PFSK-1 (cell line): ENCODE measurements around the gene OR6S1.

Experiments used
- FOXP2 ChIP-seq: optimal IDR thresholded peaks from 2 replicates; pipeline ENCODE3; 2011; ENCODE audit warnings: borderline replicate concordance, control low read depth, inconsistent platforms; ENCODE audit not compliant: insufficient read depth; ENCODE audit errors: extremely low read length, extremely low read depth
- POLR2AphosphoS5 ChIP-seq: IDR thresholded peaks from 2 replicates; pipeline ENCODE4 v1.6.1; 2012; ENCODE audit warnings: low read depth, mild to moderate bottlenecking, control low read depth, low read length, moderate library complexity
- SIN3A ChIP-seq: IDR thresholded peaks from 2 replicates; pipeline ENCODE4 v1.6.1; 2012; ENCODE audit warnings: mild to moderate bottlenecking, low read length, moderate library complexity, borderline replicate concordance; ENCODE audit not compliant: insufficient read depth
- TAF1 ChIP-seq: IDR thresholded peaks from 2 replicates; pipeline ENCODE4 v1.6.1; 2012; ENCODE audit warnings: low read length, control low read depth, borderline replicate concordance; ENCODE audit not compliant: insufficient read depth
- TF ChIP-seq, protein P1 (sequence below), 2 experiments: IDR thresholded peaks; 2 replicates each; pipeline versions ENCODE4 v1.6.1 to v1.8.0; 2011 to 2012; ENCODE audit warnings: low read depth in 2 of 2, low read length in 2 of 2, control low read depth in 1 of 2, inconsistent platforms in 1 of 2, mild to moderate bottlenecking in 1 of 2, moderate library complexity in 1 of 2; ENCODE audit not compliant: insufficient read depth in 1 of 2

The OR6S1 gene

DNA sequence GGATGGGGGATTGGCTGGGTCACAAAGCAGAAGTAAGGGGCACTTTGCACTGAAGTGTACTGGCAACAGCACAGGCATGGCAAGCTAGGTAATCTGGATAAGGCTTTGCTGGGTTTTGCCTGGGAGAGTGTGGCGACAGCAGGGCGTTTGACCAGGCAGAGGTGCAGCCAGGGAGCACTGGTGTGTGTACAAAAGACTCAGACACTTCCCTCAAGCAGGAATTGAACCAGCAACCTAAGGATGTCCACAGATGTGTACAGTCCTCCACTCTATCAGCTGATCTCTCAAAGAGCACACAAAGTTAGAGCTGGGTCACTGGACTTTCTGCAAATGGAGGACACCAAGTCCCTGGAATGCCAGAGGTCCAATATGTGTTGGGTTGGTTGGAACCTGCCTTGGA lies 27.5 kb upstream of the OR6S1 start:
- TF ChIP-seq, protein P1, sequence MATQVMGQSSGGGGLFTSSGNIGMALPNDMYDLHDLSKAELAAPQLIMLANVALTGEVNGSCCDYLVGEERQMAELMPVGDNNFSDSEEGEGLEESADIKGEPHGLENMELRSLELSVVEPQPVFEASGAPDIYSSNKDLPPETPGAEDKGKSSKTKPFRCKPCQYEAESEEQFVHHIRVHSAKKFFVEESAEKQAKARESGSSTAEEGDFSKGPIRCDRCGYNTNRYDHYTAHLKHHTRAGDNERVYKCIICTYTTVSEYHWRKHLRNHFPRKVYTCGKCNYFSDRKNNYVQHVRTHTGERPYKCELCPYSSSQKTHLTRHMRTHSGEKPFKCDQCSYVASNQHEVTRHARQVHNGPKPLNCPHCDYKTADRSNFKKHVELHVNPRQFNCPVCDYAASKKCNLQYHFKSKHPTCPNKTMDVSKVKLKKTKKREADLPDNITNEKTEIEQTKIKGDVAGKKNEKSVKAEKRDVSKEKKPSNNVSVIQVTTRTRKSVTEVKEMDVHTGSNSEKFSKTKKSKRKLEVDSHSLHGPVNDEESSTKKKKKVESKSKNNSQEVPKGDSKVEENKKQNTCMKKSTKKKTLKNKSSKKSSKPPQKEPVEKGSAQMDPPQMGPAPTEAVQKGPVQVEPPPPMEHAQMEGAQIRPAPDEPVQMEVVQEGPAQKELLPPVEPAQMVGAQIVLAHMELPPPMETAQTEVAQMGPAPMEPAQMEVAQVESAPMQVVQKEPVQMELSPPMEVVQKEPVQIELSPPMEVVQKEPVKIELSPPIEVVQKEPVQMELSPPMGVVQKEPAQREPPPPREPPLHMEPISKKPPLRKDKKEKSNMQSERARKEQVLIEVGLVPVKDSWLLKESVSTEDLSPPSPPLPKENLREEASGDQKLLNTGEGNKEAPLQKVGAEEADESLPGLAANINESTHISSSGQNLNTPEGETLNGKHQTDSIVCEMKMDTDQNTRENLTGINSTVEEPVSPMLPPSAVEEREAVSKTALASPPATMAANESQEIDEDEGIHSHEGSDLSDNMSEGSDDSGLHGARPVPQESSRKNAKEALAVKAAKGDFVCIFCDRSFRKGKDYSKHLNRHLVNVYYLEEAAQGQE (IDR thresholded peaks at IDR 0.05; ENCODE audit: insufficient read depth in 1 of 2, low read depth in 2 of 2, low read length in 2 of 2): no peak
- TF ChIP-seq TAF1 (no peak), FOXP2 (no peak), POLR2AphosphoS5 (no peak), SIN3A (no peak)

DNA sequence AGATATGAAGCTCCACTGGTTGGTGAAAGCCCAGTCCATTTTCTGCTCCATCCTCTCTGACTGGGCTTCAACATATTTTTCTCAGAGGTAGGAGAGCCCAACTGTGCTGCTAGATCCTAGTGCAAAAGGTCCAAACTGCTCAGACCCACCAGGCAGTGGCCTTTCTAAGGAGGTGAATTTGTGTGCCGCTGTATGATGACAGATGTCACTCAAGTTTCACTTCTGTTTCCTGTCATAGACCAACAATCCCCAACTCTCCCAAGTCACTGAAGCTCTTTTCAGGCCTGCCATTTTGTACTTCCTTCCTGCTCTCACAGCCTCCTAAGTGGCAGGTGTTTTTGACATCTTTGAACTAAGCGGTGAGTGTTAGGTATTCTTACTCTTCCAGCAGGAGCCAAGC lies 26.5 kb upstream of the OR6S1 start:
- no peak for TF ChIP-seq SIN3A
- no peak for TF ChIP-seq FOXP2
- TF ChIP-seq POLR2AphosphoS5: no peak
- TF ChIP-seq, protein P1 (IDR thresholded peaks at IDR 0.05; ENCODE audit: insufficient read depth in 1 of 2, low read depth in 2 of 2, low read length in 2 of 2): no peak
- TF ChIP-seq TAF1: no peak

DNA sequence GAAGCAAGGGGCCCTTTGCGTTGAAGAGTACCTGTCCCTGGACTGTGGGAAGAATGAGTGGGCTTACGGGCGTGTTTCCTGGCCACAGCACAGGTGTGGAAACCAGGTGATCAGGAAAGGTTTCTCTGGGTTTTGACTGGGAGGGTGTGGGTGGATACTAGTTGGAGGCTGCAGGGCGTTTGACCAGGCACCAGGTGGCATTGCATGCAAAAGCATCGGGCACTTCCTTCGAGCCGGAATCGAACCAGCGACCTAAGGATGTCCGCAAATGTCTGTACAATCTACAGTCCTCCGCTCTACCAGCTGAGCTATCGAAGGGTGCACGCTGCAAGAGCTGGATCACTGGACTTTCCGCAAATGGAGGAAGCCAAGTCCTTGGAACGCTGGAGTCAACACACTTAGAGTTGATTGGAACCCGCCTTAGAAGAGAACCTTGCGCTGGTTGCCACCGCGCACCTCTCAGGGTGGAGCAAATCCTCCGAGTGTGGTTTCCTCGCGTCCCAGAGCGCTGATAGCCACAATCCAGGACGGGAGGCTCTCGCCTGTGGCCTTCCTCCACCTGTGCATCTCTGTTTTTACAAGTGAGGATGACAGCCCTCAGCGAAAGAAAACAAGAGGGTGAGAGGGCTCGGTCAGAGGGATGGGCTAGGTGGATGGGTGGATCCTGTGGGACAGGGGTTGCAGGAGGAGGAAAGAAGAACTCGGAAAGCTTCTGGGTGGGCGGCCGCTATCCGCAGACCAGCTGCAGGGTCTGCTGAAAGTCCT lies 21.7 kb upstream of the OR6S1 start:
- TF ChIP-seq POLR2AphosphoS5: no peak
- peak; percentile 31 for TF ChIP-seq FOXP2

DNA sequence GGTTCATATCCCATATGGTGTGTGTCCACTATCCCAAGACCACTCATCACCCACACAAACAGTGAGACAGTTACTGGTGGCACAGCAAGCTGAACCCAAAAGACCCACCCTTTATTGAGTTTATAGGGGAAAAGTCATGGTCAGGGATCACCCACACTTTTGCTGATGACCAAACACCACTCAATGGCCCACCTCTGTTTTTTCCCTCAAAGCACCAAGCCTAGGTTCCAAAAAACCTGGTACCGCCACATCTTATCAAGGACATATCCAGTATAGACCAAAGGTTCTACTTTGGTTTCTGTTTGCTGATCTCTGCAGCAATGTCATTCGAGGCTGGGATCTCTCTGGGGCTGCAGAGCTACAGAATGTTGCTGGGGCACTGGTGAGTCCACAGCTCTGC lies 19.7 kb upstream of the OR6S1 start:
- TF ChIP-seq POLR2AphosphoS5 (no peak), TAF1 (no peak)

DNA sequence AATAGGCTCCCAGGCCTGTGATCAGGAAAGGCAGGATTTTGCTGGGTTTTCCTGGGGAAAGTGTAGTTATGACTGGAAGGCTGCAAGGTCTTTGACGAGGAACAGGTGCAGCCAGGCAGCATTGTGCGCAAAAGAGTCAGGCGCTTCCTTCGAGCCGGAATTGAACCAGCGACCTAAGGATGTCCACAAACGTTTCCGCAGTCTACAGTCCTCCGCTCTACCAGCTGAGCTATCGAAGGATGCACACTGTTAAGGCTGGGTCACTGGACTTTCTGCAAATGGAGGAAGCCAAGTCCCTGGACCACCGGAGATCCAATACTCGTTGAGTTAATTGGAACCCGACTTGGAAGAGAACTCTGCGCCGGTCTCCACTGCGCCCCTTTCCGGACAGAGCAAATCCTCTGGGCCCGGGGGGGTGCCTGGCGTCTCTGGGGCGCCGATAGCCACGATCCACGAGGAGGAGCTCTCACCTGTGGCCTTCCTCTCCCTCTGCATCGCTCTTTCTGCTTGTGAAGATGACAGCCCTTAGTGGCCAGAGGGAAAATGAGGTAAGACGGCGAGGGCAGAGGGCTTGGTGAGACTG lies 18.4 kb upstream of the OR6S1 start:
- TF ChIP-seq FOXP2 (no peak), POLR2AphosphoS5 (no peak), SIN3A (no peak), TAF1 (no peak)
- TF ChIP-seq, protein P1 (IDR thresholded peaks at IDR 0.05; ENCODE audit: insufficient read depth in 1 of 2, low read depth in 2 of 2, low read length in 2 of 2): no peak

DNA sequence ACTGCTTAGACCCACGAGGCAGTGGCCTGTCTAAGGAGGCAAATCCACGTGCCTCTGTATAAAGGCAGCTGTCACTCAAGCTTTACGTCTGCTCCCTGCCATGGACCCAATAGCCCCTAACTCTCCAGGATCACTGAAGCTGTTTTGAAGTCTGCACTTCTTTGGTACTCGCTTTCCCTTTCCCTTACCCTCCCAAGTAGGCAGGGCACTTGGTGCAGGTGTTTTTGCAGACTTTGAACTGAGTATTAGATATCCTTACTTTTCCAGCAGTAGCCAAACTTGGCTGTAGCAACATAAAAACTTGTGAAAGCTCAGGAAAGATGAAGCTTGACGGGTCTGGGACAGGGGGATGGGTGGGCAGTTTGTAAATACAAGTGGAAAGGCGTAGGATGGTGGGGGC lies 17.8 kb upstream of the OR6S1 start:
- TF ChIP-seq TAF1: no peak
- no peak for TF ChIP-seq SIN3A
- TF ChIP-seq FOXP2: no peak
- TF ChIP-seq POLR2AphosphoS5: no peak
- TF ChIP-seq, protein P1 (IDR thresholded peaks at IDR 0.05; ENCODE audit: insufficient read depth in 1 of 2, low read depth in 2 of 2, low read length in 2 of 2): no peak
